Hematopoietic multipotent progenitor cell treated with erythropoietin and hydrocortisone succinate and interleukin-3 and kit ligand, for 17 days (in vitro differentiated cells): ENCODE measurements around the gene RBM47.
"Not testable (repeated sequence)": the region's sequence is repeated elsewhere in the genome, so short reads cannot be mapped to it uniquely, and the experiment has no call there.

Experiments
- DNase-seq: peaks from one replicate; pipeline ENCODE4 v3.0.0-alpha.2; 2015; ENCODE audit warnings: low spot score

RBM47 gene

DNA sequence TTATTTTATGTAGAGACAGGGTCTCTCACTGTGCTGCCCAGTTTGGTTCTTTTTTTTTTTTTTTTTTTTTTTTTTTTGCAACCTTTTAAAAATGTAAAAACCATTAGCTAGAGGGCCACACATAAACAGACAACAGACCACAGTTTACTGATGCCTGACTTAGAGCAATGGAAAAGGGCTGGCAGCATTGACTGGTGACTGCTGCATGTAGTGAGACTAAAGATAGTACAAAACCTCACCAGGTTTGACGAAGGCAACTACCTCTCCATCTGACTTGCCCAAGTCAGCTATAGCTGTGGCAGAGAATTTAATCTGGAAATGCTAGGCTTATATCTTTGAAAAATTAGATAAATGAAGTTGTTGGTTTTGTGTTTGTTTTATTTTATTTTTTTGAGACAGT lies 102.9 kb downstream of the RBM47 start:
- DNase-seq = no peak

DNA sequence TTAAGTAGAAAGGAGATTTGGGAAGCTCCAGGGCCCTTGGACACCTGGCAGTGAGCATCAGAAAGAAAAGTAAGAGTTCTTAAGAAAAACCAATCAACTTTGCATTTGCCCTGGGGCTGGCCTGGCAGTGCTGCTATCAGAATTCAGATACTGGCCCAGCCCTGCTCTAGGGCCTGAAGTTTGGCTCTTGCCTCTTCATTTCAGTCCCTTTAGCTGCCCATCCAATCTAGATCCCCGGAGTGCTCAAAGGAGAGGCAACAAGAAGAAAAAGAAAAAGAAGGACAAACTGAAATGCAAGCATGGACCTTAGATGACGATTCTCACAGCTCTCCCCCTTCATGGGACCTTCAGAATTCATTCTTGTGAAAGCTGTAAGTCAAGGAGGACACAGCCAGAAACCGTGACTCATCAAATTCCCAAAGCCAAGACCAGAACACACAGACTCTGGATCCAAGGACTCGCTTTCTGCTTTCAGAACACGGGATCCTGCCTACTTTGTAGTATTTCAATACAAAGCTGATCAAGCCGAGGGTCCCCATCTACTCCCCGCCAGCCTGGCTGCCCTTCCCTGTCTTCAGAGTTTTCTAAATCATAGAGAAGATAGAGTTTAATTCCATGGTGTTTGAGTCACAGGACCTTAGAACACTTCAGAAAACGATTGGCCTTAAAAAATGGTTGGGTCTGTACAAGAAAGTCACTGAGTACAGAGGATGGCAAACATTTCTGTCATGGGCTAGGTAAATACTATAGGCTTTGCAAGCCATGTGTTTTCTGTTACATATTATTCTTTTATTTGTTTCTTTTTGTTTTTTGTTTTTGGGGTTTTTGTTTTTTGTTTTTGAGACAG lies 103.7 kb downstream of the RBM47 start:
- DNase-seq = no peak

DNA sequence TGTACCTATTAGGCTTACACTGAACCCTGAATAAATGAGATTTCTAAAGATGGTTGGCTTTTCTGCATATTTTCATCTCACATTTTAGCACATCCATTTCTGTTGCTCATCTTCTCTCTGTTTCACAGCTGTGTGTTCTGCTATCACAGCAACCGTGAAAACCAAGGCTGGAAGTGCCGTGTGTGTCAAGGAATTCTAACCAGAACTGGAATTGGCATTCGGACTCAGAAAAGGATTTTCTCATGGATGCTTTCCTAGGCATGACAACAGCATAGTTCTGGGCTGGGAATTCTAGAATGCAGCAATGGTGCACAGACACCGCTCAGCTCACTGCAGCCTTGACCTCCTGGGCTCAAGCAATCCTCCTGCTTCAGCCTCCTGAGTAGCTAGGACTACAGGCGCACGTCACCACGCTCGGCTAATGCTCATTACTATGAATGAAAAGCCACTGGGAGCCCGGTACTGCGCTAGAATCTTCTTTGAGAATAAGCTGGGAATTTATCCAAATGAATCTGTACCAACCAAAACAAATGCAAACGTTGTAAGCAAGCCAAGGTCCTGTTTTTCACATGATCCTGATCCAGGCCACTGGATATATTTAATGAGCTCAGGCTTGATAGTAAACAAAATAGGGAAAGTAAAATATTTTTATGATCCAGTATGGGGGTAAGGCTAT lies 105.2 kb downstream of the RBM47 start:
- DNase-seq = no peak

DNA sequence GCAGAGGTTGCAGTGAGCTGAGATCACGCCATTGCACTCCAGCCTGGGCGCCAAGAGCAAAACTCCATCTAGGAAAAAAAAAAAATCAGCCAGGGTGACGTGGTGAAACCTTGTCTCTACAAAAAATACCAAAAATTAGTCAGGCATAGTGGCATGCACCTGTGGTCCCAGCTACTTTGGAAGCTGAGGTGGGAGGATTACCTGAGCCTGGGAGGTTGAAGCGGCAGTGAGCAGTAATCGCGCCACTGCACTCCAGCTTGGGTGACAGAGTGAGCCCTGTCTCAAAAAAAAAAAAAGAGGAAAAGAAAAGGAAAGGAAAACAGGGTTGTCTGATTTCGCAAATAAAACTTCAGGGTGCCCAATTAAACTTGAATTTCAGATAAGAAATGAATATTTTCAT lies 106.1 kb downstream of the RBM47 start:
- no peak for DNase-seq

DNA sequence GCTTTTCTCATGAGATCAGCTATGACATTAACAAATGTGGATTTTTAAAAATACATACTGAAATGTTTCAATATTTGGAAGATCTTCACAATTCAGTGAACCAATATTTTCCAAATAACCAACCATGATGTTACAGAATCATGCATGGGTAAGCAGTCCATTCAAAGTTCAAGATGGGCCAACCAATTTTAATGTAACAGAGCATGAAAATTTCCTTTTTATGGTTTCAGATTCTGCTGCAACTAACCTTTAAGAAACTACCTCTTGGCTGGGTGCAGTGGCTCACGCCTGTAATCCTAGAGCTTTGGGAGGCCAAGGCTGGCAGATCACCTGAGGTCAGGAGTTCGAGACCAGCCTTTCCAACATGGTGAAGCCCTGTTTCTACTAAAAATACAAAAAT lies 107.7 kb downstream of the RBM47 start:
- DNase-seq = no peak

DNA sequence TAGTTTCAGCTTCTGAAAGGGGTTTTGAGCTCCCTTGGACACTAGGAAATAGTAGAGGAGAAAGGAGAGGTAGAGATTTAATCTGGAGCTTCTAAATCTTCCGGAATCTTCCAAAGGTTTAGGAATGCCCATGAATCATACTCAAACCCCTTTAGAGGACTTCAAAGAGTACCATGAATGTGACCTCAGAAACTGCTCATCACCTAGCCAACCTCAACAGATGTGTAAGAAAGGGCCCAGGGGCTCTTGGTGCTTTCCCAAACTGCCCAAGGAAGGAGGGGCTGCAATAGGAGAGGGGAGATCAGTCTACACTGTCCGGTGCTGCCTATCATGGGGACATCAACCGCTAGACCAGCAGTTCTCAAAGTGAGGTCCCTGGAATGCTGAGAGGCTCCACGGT lies 109.1 kb downstream of the RBM47 start:
- DNase-seq = no peak

DNA sequence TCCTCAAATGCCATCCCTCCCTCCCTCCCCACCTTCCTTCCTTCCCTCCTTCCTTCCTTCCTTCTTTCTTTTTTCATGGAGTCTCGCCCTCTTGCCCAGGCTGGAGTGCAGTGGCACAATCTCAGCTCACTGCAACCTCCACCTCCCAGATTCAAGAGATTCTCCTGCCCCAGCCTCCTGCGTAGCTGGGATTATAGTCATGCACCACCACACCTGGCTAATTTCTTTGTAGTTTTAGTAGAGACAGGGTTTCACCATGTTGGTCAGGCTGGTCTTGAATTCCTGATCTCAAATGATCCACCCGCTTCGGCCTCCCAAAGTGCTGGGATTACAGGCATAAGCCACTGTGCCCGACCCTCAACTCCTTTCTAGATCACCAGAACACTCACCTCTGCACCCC lies 112.6 kb downstream of the RBM47 start:
- not testable (repeated sequence) for DNase-seq

DNA sequence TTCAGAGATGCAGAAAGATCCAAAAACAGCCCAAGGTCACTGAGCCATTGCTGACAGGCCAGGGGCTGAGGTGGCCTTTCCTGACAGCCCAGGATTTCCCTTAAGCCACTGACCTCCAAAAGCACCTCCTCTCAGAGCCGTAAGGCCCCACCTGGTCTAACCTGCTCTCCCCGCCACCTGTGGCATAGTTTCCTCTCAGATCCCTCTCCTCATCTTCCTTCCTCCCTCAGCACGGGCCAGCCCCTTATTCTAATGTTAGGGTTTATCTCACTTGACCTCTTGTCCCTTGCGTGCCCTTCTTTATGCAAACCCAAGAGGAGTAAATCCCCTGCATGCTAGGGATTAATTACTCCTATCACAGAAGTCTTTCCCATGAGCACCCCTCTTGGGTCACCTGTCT lies 113.0 kb downstream of the RBM47 start:
- no peak for DNase-seq

DNA sequence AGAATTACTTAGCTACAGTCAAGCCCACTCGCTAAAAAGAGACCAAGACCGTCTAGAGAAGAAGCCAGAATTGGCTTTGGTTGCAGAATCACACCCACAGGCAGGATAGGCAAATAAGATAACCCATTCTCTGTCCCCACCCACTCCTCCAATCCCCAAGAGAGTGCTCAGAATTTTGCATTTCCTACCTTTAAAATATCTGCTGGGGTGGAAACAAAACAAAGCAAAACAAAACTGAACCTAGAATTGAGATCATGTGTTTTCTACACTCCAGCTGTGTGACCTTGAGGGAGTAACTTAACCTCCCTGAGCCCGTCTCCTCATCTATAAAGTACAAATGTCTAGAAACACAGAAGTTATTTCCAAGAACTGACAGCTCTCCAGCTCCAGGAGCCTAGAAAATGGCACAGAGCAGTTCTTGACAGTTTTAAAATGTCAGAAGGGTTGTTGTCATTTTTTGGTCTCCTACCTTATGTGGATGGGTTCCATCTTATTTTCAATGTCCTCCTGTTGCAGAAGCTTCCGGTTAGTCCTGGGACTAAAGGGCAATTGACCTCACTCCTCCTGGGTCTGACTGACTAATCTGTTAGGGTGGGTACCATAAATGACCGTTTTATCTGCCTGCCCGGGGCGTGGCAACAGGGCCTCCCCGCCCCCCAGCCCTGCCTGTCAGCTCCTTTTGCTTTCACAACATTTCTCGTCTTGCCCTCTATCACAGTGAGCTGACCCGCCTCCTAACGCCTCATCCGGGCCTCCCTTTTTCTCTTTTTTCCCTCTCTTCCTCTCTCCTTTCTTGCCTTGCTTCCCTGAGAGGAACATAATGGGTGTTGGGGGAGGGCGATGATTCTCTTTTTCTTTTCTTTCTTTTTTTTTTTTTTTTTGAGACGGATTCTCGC lies 114.0 kb downstream of the RBM47 start:
- no peak for DNase-seq

DNA sequence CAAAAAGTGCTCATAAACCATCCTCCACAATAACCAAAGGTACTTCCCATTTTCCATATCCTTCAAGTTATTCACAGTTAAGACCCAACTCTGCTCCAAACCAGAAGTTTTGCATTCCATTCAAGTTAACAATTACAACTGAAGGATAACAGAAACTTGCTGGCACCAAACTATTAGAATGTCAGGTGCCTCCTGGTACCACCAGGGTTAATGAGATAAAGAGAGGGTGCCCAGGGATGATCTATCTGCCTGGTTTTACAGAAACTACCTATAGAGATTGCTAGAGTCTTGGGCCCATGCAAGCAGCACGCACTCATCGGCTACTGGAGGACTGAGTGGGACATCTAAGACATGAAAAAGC lies 114.6 kb downstream of the RBM47 start:
- DNase-seq = no peak

DNA sequence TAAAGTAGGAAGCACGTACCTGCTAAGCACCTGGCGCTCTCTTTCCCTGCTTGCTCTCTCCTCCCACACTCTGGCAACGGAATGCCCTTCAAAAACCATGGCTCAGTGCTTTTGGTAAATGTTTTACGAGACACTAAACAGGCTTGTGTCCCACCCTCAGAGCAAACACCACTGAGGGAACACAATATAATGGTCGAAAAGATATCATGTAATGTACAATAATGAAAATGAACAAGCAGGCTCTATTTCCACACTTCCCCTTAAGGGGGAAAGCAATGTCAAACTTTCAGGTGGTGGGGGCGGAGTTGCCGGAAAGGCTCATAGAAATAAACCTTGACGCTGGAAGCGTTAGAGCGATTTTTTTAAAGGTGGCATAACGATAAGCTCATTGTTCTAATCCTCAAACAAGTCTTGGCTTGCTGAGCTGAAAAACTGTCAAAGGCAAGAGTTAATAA lies 115.1 kb downstream of the RBM47 start:
- DNase-seq = no peak

DNA sequence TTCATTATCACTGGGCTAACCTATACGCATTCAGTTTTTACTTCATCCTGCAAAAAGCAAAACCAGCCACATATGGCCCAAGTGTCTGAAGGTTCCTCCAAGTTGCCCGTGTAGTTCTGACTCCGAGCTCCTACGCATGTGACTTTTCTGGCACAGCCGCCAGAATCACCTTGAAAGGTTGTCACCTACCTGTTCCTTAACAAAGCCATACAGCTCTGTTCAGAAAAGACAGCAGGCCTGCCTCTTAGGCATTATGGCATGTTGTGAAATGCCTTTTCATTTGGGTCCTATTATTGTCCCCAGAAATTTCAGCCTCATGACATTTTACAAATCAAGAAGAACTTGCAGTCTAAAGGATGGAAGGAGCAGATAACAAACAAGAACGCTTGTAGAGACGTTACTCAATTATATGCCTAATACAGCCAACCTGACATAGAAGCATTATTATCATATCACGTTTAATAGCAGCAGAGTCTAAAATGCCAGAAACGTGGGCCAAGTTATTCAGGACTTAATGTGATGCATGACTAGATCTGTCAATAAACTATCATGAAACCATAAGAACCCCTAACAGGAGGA lies 118.5 kb downstream of the RBM47 start:
- no peak for DNase-seq

DNA sequence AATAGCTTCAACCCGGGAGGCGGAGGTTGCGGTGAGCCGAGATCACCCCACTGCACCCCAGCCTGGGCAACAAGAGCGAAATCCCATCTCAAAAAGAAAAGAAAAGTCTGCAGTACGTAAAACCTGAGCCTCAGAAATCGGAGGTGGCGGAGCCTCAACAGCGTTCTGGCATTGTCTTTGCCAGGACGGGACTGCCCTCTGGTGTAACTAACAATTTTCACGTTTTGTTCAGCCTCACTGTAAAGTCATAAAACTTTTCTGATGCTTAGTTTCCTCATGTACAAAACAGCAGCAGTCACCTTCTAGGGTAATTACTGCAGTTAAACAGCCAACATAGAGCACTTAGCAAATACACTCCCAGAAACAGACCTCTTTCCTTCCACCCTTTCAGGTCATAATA lies 121.7 kb downstream of the RBM47 start:
- no peak for DNase-seq

DNA sequence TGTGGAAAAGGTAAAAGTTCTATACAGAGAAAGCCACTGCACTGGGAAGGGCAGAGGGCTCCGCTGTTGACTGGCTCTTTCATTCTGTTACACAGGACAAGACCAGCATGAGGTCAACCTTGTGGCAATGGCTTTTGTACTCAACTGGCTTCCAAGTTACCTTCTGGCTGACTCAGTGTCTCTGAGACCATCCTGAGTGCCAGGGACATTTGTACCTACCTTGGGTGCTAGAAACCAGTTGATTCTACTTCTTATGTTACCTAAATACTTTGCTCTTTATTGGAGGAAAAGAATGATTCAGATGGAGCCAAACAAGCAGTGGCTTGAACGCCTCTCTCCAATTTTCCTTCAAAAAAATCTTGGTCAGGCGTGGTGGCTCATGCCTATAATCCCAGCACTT lies 123.2 kb downstream of the RBM47 start:
- no peak for DNase-seq

DNA sequence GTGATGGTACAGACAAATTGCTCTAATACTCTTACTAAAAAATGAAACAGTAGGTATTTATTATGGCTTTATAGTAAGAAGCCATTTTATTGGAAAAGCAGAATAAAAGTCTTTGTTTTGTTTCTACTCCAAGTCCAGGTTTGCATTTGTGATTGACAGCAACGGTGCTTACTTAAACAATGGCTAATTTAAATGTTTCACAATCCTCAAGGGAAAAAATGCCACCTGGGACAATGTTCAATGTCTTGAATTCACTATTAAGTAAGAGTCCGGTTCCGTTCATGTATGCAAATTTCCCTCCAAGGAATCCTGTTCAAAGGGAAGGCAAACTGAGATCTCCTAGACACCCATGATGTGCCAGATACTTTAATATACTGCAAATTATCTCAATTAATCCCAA lies 123.6 kb downstream of the RBM47 start:
- DNase-seq = no peak

DNA sequence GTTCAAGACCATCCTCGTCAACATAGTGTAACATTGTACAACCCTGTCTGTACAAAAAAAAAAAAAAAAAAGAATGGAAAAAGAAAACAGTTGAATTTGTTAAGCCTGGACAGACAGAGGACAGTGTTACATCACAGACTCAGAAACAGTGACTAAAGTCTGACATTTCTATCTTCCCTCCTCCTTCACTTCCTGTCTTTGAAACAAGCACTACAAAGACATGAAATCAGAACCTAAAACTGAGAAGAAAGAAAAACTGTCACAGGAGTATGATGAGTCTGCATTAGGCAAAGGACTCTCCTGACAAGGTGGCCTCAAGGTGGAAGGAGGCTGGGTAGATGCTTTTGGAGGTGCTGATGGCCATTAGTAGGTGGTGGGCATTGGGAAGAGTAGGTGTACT lies 126.7 kb downstream of the RBM47 start:
- no peak for DNase-seq

DNA sequence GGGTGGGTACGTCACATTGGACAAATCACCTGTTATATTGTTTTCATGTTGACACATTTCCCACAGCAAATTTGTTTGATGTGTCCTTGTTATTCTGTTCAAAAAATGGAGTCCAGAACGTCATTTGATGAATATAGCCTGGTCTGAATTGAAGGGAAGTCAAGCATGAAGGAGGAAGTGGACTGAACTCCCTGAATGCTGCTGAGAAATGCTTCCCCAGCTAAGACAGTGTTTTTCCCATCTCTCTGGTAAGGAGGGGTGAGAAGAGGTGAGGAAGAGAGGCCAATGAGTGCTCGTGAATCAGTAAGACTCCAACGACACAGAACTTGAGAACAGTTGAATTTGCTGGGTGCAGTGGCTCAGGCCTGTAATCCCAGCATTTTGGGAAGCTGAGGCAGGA lies 127.4 kb downstream of the RBM47 start:
- DNase-seq = no peak

DNA sequence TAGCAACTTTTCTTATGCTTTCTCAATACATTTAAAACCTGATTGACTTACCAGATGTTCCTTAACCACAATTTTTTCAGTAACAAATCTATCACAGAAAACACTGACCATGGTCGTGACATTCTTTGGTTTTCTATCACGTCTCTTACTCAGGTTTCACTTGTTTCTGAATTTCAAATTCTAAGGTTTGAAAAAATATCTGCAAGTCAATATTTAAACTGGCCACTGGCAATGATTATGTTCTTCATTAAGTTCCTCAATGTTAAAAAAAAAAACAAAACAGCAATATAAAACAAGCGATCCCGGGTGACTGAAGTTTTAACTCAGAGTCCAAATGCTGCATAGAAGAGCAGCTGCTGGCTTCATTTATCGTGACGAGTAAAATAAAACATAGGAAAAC lies 128.9 kb downstream of the RBM47 start:
- DNase-seq = no peak

DNA sequence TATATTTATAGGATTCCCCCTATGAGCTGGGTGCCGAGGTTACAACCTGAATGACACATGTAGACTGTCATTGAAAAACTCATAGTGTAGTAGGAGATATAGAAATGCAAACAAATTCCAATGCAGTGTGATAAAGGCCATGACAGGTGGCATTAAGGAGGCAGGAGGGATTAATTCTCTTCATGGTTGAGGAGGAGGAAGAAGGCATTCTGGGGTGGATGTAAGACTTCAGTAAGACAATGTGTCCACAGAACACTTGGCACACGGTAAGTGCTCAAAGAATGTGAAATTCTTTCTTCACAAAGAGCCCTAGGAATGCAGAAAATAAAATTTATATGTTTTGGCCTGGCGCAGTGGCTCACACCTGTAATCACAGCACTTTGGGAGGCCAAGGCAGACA lies 136.5 kb downstream of the RBM47 start:
- no peak for DNase-seq

DNA sequence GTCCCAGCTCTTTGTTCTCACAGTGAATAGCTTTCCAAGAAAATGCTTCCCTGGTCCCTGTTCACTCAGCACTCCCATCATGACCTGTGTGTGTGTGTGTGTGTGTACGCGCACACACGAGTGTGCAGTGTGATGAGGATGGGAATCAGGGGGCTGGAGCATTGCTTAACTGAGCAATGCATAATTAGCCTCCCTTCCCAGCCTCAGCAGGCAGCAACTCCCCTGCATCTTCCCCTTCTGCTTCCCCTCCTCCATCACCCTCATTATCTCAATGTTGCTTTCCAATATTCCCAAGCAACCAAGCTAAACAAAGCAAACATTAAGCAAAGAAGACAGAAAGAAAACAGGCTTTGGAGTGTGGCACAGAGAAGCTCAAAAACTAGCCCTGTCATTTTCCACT lies 137.0 kb downstream of the RBM47 start:
- no peak for DNase-seq

DNA sequence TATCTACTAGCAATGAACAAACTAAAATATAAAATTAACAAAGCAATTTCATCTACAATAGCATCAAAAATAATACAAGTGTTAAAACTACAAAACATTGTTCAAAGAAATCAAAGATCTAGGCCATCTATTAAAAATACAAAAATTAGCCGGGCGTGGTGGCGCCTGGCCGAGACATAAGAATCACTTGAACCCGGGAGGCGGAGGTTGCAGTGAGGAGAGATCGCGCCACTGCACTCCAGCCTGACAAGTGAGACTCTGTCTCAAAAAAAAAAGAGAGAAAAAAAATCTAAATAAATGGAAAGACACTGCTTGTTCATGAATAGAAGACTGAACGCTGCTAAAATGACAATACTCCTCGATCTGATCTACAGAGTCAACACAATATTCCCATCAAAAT lies 139.2 kb downstream of the RBM47 start:
- DNase-seq = no peak

DNA sequence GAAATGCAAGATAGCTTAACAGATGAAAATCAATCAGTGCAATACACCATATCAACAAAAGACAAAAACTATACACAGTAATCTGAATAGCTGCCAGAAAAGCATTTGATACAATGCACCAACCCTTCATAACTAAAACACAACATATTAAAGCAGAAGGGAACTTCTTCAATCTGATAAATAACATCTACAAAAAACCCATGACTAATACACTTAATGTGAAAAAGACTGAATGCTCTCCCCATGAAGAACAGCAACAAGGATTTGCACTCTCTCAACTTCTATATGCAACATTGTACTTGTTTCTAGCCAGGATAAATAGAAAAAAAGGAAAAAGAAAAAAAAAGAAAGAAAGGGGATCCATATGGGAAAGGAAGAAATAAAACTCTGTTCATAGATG lies 139.7 kb downstream of the RBM47 start:
- DNase-seq = no peak
